ENCODE measurements around the gene DNAJC18. TPM values are rescaled to one million over a fixed set of nuclear protein-coding genes. Genes with fewer than 3 reads are reported as not detected.
"Not testable (repeated sequence)": the region's sequence is repeated elsewhere in the genome, so short reads cannot be mapped to it uniquely, and the experiment has no call there.

Gene DNAJC18
- total and polyA plus RNA-seq, 8 donors, result 10.0 to 40.2 (median 28.8) TPM

GRCh38 chr5:139390639-139391569 is 48.4 kb downstream of the DNAJC18 start:
- H3K4me3 ChIP-seq, result no peak overlapping the region
- TF ChIP-seq CTCF (IDR thresholded peaks at IDR 0.05), result no peak
- peaks cover 16 to 42% of the 10 kb centered on the region in 2 donors for H3K27me3 ChIP-seq
- no peak for DNase-seq
- H3K9me3 ChIP-seq, result no peaks in the 10 kb centered on the region
- ATAC-seq, result no peak
- no peaks in the 10 kb centered on the region for H3K36me3 ChIP-seq
- H3K4me1 ChIP-seq, result peaks cover 15 to 58% of the 10 kb centered on the region in 2 donors
- intact Hi-C loops (cut with DNase I), result no loop called here
- H3K27ac ChIP-seq, result peak overlapping the region in 1 of 2 donors; percentile 18

GRCh38 chr5:139389701-139390638 is 49.4 kb downstream of the DNAJC18 start, which contains the start of gene MZB1:
TSS of gene MZB1 (minus strand) at chr5:139389913. CDS start at chr5:139389856, 57 bp downstream.
- ATAC-seq (no peak), DNase-seq (no peak)
- Histone ChIP-seq H3K9me3 (no peaks in the 10 kb centered on the region), H3K4me1 (peaks cover 15 to 64% of the 10 kb centered on the region in 2 donors), H3K27me3 (peaks cover 16 to 34% of the 10 kb centered on the region in 2 donors), H3K4me3 (no peak within 1 kb of the TSS), H3K36me3 (no peaks in the 10 kb centered on the region), H3K27ac (peak within 1 kb of the TSS in 1 of 2 donors; percentile 18)
- no peak for TF ChIP-seq CTCF (IDR thresholded peaks at IDR 0.05)
- intact Hi-C loops (cut with DNase I), result no loop called here

- DNase-seq, result peak in 2 of 4 donors; percentile 8 to 35
- intact Hi-C loops (cut with DNase I), result no loop called here
- ATAC-seq, result peak; percentile 51
- no peak overlapping the region for H3K27ac ChIP-seq
- H3K4me1 ChIP-seq, result peaks cover 10 to 57% of the 10 kb centered on the region in 2 donors
- no peaks in the 10 kb centered on the region for H3K36me3 ChIP-seq
- TF ChIP-seq CTCF (IDR thresholded peaks at IDR 0.05), result no peak
- H3K27me3 ChIP-seq, result peaks cover 0 to 17% of the 10 kb centered on the region in 2 donors
- no peaks in the 10 kb centered on the region for H3K9me3 ChIP-seq
- H3K4me3 ChIP-seq, result no peak overlapping the region
Observed at GRCh38 chr5:139388198-139388821, 51.0 kb downstream of the DNAJC18 start.

- H3K27me3 ChIP-seq, result peaks cover 0 to 11% of the 10 kb centered on the region in 2 donors
- intact Hi-C loops (cut with DNase I), result no loop called here
- no peak overlapping the region for H3K27ac ChIP-seq
- no peaks in the 10 kb centered on the region for H3K36me3 ChIP-seq
- no peak overlapping the region for H3K4me3 ChIP-seq
- no peak for DNase-seq
- TF ChIP-seq CTCF (IDR thresholded peaks at IDR 0.05), result no peak
- ATAC-seq, result no peak
- H3K4me1 ChIP-seq, result peaks cover 4 to 51% of the 10 kb centered on the region in 2 donors
- no peaks in the 10 kb centered on the region for H3K9me3 ChIP-seq
Observed at GRCh38 chr5:139387611-139388197, 51.6 kb downstream of the DNAJC18 start.

GRCh38 chr5:139386956-139387355 is 52.4 kb downstream of the DNAJC18 start:
- ATAC-seq; H3K4me3 ChIP-seq; intact Hi-C loops (cut with DNase I); H3K9me3 ChIP-seq; DNase-seq; H3K27ac ChIP-seq; H3K36me3 ChIP-seq; H3K27me3 ChIP-seq: not testable (repeated sequence)
- peaks cover 0 to 44% of the 10 kb centered on the region in 2 donors for H3K4me1 ChIP-seq
